Vagina (tissue), 2 donors: Measurements from ENCODE around the gene AP1B1.

Experiments used
- POLR2A ChIP-seq, 2 donors: fragments of 450-650 bp; IDR thresholded peaks; one replicate each; pipeline ENCODE4 v1.6.1; 2017; ENCODE audit warnings: antibody characterized with exemption in 2 of 2, mild to moderate bottlenecking in 2 of 2, moderate library complexity in 2 of 2
- TF ChIP-seq, protein P1 (sequence below), 3 experiments: fragments of 450-650 bp in 2 of 3; fragments of 200-600 bp in 1 of 3; sonication (generic) in 1 of 3; IDR thresholded peaks; one replicate each; pipeline ENCODE4 v1.5.1; 2017 to 2019; ENCODE audit warnings: antibody characterized with exemption in 3 of 3, mild to moderate bottlenecking in 2 of 3, moderate library complexity in 2 of 3

DNA sequence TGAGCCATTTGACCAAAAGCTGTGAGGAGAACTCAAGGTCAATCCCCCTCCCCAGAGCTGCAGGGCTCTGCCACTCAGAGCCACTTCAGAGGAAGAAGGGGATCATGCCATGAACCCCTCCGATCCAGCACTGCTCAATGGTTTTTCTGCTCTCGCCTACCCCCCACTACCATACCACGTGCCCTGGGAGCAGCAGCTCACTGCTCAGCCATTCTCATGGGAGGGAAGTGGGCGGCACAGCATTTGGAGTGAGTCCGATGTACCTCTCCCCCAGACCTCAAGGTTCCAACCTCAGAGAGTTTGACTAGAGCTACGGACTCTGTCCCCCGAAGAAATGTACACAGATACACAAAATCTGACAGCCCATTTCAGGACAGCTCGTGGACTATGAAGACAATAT is 34.5 kb downstream of the AP1B1 start:
- TF ChIP-seq, protein P1, sequence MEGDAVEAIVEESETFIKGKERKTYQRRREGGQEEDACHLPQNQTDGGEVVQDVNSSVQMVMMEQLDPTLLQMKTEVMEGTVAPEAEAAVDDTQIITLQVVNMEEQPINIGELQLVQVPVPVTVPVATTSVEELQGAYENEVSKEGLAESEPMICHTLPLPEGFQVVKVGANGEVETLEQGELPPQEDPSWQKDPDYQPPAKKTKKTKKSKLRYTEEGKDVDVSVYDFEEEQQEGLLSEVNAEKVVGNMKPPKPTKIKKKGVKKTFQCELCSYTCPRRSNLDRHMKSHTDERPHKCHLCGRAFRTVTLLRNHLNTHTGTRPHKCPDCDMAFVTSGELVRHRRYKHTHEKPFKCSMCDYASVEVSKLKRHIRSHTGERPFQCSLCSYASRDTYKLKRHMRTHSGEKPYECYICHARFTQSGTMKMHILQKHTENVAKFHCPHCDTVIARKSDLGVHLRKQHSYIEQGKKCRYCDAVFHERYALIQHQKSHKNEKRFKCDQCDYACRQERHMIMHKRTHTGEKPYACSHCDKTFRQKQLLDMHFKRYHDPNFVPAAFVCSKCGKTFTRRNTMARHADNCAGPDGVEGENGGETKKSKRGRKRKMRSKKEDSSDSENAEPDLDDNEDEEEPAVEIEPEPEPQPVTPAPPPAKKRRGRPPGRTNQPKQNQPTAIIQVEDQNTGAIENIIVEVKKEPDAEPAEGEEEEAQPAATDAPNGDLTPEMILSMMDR (IDR thresholded peaks at IDR 0.05): no peak
- TF ChIP-seq POLR2A (IDR thresholded peaks at IDR 0.05): no peak
